Mammary epithelial cell (primary cell): ENCODE data around the gene LRP2.

Experiments used
- CTCF ChIP-seq, 2 donors: IDR thresholded peaks in 1 of 2; conservative IDR thresholded peaks in 1 of 2; 2 replicates each; pipeline ENCODE4 v1.5.1; 2011 to 2012; ENCODE audit warnings: inconsistent platforms in 2 of 2, low read length in 2 of 2, mild to moderate bottlenecking in 2 of 2, control low read depth in 1 of 2, low read depth in 1 of 2; ENCODE audit not compliant: insufficient read depth in 1 of 2; ENCODE audit errors: extremely low read depth in 1 of 2
- EZH2 ChIP-seq: IDR thresholded peaks from 2 replicates; pipeline ENCODE4 v1.6.1; 2012; ENCODE audit warnings: low read length, inconsistent platforms, borderline replicate concordance

- TF ChIP-seq CTCF (conservative IDR thresholded peaks at IDR 0.05 in 1 of 2, IDR thresholded peaks at IDR 0.05 in 1 of 2; ENCODE audit: extremely low read depth in 1 of 2, insufficient read depth in 1 of 2, low read depth in 1 of 2, low read length in 2 of 2) (no peak), EZH2 (no peak)
Observed at GRCh38 chr2:169386722-169387121, 24.4 kb upstream of the LRP2 start.
